BJ (cell line): Measurements from ENCODE around the gene DNAJB13. TPM values are rescaled to one million over a fixed set of nuclear protein-coding genes. Genes with fewer than 3 reads are reported as not detected.

Experiments used
- CTCF ChIA-PET: fragments of 350-600 bp; formaldehyde crosslinking; extraction: SDS; loops from one replicate; lab custom pipeline; 2021; ENCODE audit warnings: antibody characterized with exemption, inconsistent platforms; lab: Yijun Ruan, JAX
- POLR2A ChIA-PET: fragments of 300-600 bp; sonication (Branson Sonifier 250); formaldehyde crosslinking; extraction: SDS; loops from one replicate; lab custom pipeline; 2021; ENCODE audit warnings: antibody characterized with exemption; lab: Charles Lee
- DNase-seq: peaks from one replicate; pipeline ENCODE4 v3.0.0-alpha.2; 2011; ENCODE audit warnings: low read depth
- H3K27me3 ChIP-seq: 2 replicates; pipeline ENCODE4 v1.6.0; 2011; ENCODE audit warnings: low read length; ENCODE audit not compliant: control insufficient read depth, insufficient read depth
- H3K36me3 ChIP-seq: 2 replicates; pipeline ENCODE4 v1.5.1; 2011; ENCODE audit warnings: low read length; ENCODE audit not compliant: control insufficient read depth, insufficient read depth
- H3K4me3 ChIP-seq: 2 replicates; pipeline ENCODE4 v1.5.1; 2011; ENCODE audit warnings: low read depth, mild to moderate bottlenecking, control low read depth, low read length
- polyA plus RNA-seq: library from polyadenylated mRNA; depleted of rRNA; stranded (reverse); fragments of >200 nt; gene quantifications from 2 replicates; pipeline ENCODE4 v1.2.3, GENCODE V29; 2011
- TF ChIP-seq, protein P1 (sequence below): IDR thresholded peaks from 2 replicates; pipeline ENCODE4 v1.5.1; 2011; ENCODE audit warnings: low read depth, mild to moderate bottlenecking, control low read depth, inconsistent platforms, low read length, moderate library complexity; ENCODE audit not compliant: insufficient read depth

Gene DNAJB13
- polyA plus RNA-seq, 1 experiment, result 0.47 TPM

DNA sequence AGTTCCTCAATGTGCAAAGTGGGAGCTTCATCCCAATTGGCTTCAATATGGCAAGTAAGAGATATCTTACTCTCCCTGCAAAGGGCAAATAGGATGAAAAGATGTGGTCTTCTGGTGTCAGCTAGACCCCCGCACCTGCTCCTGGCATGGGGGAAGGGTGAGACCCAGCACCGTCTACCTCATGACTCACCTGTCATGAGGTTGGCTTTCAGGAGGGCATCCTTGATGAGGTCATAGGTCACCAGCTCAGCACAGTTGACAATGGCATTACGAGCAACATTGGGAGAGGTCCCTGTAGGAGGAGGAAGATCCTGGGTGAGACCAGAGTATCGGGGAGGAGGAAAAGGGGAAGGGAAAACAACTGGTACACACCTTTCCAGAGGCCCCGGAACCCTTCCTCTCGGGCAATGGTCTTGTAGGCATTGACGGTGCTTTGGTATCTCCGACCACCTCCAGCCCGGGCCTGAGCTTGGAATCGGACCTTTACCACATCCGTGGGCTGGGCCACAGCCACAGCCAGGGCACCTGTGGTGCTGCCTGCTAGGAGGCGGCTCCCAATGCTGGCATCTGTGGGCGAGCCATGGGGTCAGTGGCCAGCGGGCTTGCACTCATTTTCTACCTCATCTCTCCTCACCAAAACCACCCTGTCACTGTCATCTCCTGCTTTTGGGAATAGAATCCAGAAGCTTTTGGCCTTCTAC is 25.8 kb downstream of the DNAJB13 start:
- Histone ChIP-seq H3K27me3 (no peaks in the 10 kb centered on the region), H3K36me3 (no peaks in the 10 kb centered on the region; the same call in 1 of the 2 replicates), H3K4me3 (no peak overlapping the region)
- TF ChIP-seq, protein P1, sequence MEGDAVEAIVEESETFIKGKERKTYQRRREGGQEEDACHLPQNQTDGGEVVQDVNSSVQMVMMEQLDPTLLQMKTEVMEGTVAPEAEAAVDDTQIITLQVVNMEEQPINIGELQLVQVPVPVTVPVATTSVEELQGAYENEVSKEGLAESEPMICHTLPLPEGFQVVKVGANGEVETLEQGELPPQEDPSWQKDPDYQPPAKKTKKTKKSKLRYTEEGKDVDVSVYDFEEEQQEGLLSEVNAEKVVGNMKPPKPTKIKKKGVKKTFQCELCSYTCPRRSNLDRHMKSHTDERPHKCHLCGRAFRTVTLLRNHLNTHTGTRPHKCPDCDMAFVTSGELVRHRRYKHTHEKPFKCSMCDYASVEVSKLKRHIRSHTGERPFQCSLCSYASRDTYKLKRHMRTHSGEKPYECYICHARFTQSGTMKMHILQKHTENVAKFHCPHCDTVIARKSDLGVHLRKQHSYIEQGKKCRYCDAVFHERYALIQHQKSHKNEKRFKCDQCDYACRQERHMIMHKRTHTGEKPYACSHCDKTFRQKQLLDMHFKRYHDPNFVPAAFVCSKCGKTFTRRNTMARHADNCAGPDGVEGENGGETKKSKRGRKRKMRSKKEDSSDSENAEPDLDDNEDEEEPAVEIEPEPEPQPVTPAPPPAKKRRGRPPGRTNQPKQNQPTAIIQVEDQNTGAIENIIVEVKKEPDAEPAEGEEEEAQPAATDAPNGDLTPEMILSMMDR, result no peak
- POLR2A ChIA-PET, result no interaction called here
- CTCF ChIA-PET, result interaction anchor here (1.5 kb wide), 1 partner anchor 13 kb away, joined by 5 read pairs; no protein-coding TSS in a partner anchor
- DNase-seq, result no peak

DNA sequence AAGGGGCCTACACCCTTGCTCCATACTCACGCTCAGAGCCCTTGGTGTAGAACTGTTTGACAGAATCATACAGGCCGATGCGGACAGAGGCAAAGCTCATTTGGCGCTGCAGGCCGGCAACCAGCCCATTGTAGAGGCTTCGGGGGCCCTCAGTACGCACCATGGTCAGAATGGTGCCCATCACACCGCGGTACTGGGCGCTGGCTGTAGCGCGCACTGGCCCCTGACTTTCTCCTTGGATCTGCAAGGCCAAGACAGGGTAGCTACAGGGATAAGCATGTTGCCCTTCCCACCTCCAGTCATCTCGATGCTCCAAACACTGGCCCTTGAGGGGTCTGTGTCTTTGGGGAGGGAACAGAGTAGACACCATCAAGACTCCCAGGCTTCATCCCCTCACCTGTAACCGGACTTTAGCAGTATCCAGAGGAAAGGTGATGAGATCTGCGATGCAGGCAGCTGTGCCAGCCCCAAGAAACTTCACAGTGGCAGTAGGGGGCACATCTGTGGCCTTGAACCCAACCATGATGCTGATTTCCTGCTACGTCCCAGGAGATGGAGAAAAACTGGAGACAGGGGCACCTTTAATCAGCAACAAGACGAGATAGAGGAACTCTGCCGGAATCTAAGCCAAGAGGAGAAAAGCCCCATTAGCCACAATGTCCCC is 27.2 kb downstream of the DNAJB13 start:
- no peak for DNase-seq
- CTCF ChIA-PET, result interaction anchor here (0.6 to 3.3 kb wide), 2 partner anchors 15 to 198 kb away, joined by 3 to 22 read pairs; no protein-coding TSS in a partner anchor
- TF ChIP-seq, protein P1, result no peak
- POLR2A ChIA-PET, result no interaction called here
- no peak overlapping the region for H3K4me3 ChIP-seq
- no peaks in the 10 kb centered on the region for H3K27me3 ChIP-seq
- no peaks in the 10 kb centered on the region; the same call in 1 of the 2 replicates for H3K36me3 ChIP-seq

DNA sequence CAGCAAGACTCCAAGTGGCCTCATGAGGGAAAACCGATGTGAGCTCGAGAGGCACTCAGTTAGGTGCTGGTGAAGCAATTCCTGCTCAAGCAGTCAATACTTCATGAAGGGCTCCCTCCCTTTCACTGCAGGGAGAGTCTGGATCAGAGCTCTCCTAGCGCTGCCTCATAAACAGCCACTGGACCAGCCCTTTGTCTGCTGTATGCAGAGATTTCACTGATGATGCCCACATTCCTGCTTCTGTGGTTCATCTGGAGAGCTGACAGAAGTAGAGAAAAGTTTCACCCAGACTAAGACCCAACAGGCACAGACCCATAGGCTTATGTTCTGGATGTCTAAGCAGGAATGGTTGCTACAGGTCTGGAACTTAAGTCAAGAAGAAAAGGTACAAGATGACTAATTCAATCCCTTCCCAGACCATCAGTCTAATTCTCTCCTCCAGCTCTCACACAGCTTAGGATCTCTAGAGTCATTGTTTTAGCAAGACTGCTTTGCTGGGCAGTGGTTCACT is 27.8 kb downstream of the DNAJB13 start:
- DNase-seq, result no peak
- TF ChIP-seq, protein P1, result no peak
- POLR2A ChIA-PET, result no interaction called here

DNA sequence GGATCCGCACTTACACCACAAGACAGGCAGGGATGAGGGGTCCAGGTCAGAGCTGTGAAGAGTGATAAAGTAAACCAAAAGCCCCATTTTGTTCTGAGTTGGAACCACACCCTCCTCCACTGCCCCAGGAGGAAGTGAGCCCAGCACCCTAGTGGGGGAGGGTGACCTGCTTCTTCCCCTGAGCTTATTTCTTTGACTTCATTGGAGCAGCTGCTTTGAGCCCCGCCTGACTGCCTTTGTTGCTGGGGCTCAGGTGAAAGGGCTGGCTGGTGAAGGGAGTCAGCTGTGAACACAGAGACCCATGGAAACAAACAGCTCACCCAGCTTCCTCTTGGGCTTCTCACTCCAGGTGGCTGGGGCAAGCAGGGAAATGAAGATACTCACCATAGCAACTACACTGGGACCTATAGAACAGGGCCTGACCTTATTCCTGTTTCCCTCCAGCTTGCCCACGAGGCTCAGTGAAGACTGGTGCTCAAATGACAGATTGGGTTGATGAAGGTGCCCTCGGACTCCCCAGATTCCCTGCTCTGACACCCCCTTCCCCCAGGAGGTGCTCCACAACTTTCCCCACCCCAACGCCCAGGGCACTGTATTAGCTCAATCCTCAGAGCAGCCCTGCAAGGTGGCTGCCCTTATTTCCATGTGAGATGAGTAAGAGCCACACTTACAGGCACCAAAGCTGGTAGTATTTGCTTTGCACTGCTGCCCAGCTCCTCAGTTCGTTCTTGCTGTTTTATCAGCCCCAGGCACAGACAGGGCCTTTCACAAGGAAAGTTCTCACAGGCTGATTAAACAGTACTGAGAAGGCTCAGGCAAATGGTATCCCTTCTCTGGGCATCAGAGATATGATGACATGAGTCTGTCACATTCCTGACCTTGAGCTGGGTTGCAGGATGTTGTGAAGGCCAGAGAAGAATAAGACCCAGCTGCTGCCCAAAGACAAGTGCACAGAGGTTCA is 29.5 kb downstream of the DNAJB13 start:
- no peak for DNase-seq
- no peak overlapping the region for H3K4me3 ChIP-seq
- TF ChIP-seq, protein P1, result no peak
- POLR2A ChIA-PET, result interaction anchor here (0.6 kb wide), 1 partner anchor 193 kb away, joined by 9 read pairs; no protein-coding TSS in a partner anchor
- no peaks in the 10 kb centered on the region; the same call in 1 of the 2 replicates for H3K36me3 ChIP-seq
- no peaks in the 10 kb centered on the region for H3K27me3 ChIP-seq
- CTCF ChIA-PET, result interaction anchor here (1.1 to 3.3 kb wide), 3 partner anchors 17 to 469 kb away, joined by 3 to 22 read pairs (median 6); no protein-coding TSS in a partner anchor

More for the DNA sequence above, 27.8 kb downstream of the DNAJB13 start:
- no peak overlapping the region for H3K4me3 ChIP-seq
- H3K27me3 ChIP-seq, result no peaks in the 10 kb centered on the region
- CTCF ChIA-PET, result interaction anchor here (0.6 to 3.3 kb wide), 3 partner anchors 14 to 197 kb away, joined by 3 to 22 read pairs (median 4); no protein-coding TSS in a partner anchor
- no peaks in the 10 kb centered on the region; the same call in 1 of the 2 replicates for H3K36me3 ChIP-seq
